Activated CD4-positive, CD25-positive, alpha-beta regulatory T cell treated with anti-CD3 and anti-CD28 coated beads, Interleukin-2, amount 50 U/mL, for 72 hours (primary cell): ENCODE results near the gene TMEM50A.
"Not testable (repeated sequence)": the region's sequence is repeated elsewhere in the genome, so short reads cannot be mapped to it uniquely, and the experiment has no call there.

Experiments used
- DNase-seq: peaks from one replicate; pipeline ENCODE4 v3.0.0; 2021

TMEM50A gene

GRCh38 chr1:25338188-25338981, at the start of gene TMEM50A:
TMEM50A (plus strand) TSS chr1:25338334; CDS start chr1:25340487, 2,153 bp downstream.
- DNase-seq, result peak; percentile 91

GRCh38 chr1:25288573-25289101, 49.5 kb upstream of the TMEM50A start:
- not testable (repeated sequence) for DNase-seq

- DNase-seq, result not testable (repeated sequence)
Measured at GRCh38 chr1:25290043-25290442, 48.1 kb upstream of the TMEM50A start.

GRCh38 chr1:25293426-25293825, 44.7 kb upstream of the TMEM50A start:
- DNase-seq, result not testable (repeated sequence)

- DNase-seq, result not testable (repeated sequence)
Measured at GRCh38 chr1:25294889-25295826, 43.0 kb upstream of the TMEM50A start.

GRCh38 chr1:25296501-25296900, 41.6 kb upstream of the TMEM50A start:
- DNase-seq, result not testable (repeated sequence)

GRCh38 chr1:25300729-25301128, 37.4 kb upstream of the TMEM50A start:
- DNase-seq, result not testable (repeated sequence)

GRCh38 chr1:25302330-25302729, 35.8 kb upstream of the TMEM50A start:
- not testable (repeated sequence) for DNase-seq

GRCh38 chr1:25304936-25305335, 33.2 kb upstream of the TMEM50A start:
- not testable (repeated sequence) for DNase-seq

GRCh38 chr1:25308168-25308567, 30.0 kb upstream of the TMEM50A start:
- not testable (repeated sequence) for DNase-seq

GRCh38 chr1:25309085-25309484, 29.0 kb upstream of the TMEM50A start:
- not testable (repeated sequence) for DNase-seq

GRCh38 chr1:25309486-25309885, 28.6 kb upstream of the TMEM50A start:
- DNase-seq, result not testable (repeated sequence)

- not testable (repeated sequence) for DNase-seq
Measured at GRCh38 chr1:25312806-25313470, 25.2 kb upstream of the TMEM50A start.

GRCh38 chr1:25320314-25320938, 17.7 kb upstream of the TMEM50A start:
- DNase-seq, result not testable (repeated sequence)

GRCh38 chr1:25322127-25322526, 16.0 kb upstream of the TMEM50A start:
- not testable (repeated sequence) for DNase-seq

GRCh38 chr1:25324407-25324806, 13.7 kb upstream of the TMEM50A start:
- DNase-seq, result not testable (repeated sequence)

- not testable (repeated sequence) for DNase-seq
Measured at GRCh38 chr1:25327864-25328790, 10.0 kb upstream of the TMEM50A start.

GRCh38 chr1:25328791-25329185, 9.3 kb upstream of the TMEM50A start:
- not testable (repeated sequence) for DNase-seq

GRCh38 chr1:25329336-25329735, 8.8 kb upstream of the TMEM50A start:
- not testable (repeated sequence) for DNase-seq

- not testable (repeated sequence) for DNase-seq
Measured at GRCh38 chr1:25329950-25330349, 8.2 kb upstream of the TMEM50A start.

GRCh38 chr1:25336922-25337354, 1.2 kb upstream of the TMEM50A start:
- peak; percentile 41 for DNase-seq
